Measurements from ENCODE around the gene CAMK4.

The CAMK4 gene

DNA sequence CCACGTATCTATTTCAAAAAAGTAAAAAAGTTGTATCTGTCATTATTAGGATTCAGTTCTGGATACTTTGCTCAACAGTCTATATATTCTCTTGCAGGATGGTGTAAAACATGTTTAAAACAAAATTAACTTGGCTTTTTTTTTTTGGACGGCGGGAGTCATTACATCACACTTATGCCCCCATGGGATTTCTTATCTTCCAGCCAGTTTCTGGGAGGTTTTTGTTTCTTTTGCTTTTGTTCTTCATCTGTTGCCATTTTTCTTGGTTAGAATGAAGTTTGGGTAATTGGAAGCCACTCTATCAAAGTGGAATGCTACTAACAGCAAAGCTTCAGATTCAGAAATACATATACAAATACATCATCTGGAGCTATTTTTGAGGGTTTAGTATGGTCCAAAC lies 289.9 kb downstream of the CAMK4 start:
- no peaks in the 10 kb centered on the region for H3K36me3 ChIP-seq (ENCODE audit: control insufficient read depth in 2 of 2, insufficient read depth in 1 of 2, low read length in 2 of 2)
- no peak overlapping the region for H3K4me3 ChIP-seq (ENCODE audit: low read depth, low read length)
- peaks cover 16% of the 10 kb centered on the region for H3K4me1 ChIP-seq (ENCODE audit: control insufficient read depth, insufficient read depth, low read length)
- CTCF ChIA-PET, result interaction anchor here (3.0 kb wide), 1 partner anchor 17 kb away, joined by 13 read pairs; no protein-coding TSS in a partner anchor
- H3K9me3 ChIP-seq (ENCODE audit: control insufficient read depth, insufficient read depth, low read depth, low read length), result no peaks in the 10 kb centered on the region
- POLR2A ChIA-PET, result no interaction called here
- H3K27ac ChIP-seq (ENCODE audit: extremely low read depth, low read depth, low read length), result 0 out of 2 replicates have a peak overlapping the region, but pooled peaks have one; percentile 7
- TF ChIP-seq ZBTB44 (tag by site-specific recombination; IDR thresholded peaks at IDR 0.05) (no peak), ZNF155 (tag by site-specific recombination; IDR thresholded peaks at IDR 0.05) (no peak), BCL11A (tag by site-specific recombination; IDR thresholded peaks at IDR 0.05; ENCODE audit: low read depth) (no peak), ZNF776 (tag by site-specific recombination; IDR thresholded peaks at IDR 0.05; ENCODE audit: borderline replicate concordance) (no peak), ZEB2 (tag by site-specific recombination; IDR thresholded peaks at IDR 0.05) (no peak), ZBTB8A (tag by site-specific recombination; IDR thresholded peaks at IDR 0.05) (no peak), ZNF629 (tag by site-specific recombination; IDR thresholded peaks at IDR 0.05) (0 out of 2 replicates have a peak, but pooled peaks have one; percentile 21), KLF10 (tag by site-specific recombination; IDR thresholded peaks at IDR 0.05) (no peak), SCRT1 (tag by site-specific recombination; IDR thresholded peaks at IDR 0.05; ENCODE audit: borderline replicate concordance) (no peak), ZXDB (tag by site-specific recombination; IDR thresholded peaks at IDR 0.05) (no peak), BCL6B (tag by site-specific recombination; IDR thresholded peaks at IDR 0.05) (no peak), ZNF610 (tag by site-specific recombination; IDR thresholded peaks at IDR 0.05; ENCODE audit: borderline replicate concordance) (no peak), ZBTB7A (tag by site-specific recombination; IDR thresholded peaks at IDR 0.05; ENCODE audit: low read depth) (no peak), PRDM2 (tag by site-specific recombination; IDR thresholded peaks at IDR 0.05; ENCODE audit: borderline replicate concordance) (no peak), ZNF202 (tag by site-specific recombination; IDR thresholded peaks at IDR 0.05; ENCODE audit: borderline replicate concordance) (no peak), FEZF1 (tag by site-specific recombination; IDR thresholded peaks at IDR 0.05) (no peak), ZNF10 (tag by site-specific recombination; IDR thresholded peaks at IDR 0.05) (no peak), ZNF488 (tag by site-specific recombination; IDR thresholded peaks at IDR 0.05) (no peak), ZNF548 (tag by site-specific recombination; IDR thresholded peaks at IDR 0.05) (no peak)
- TF ChIP-seq, protein P1, sequence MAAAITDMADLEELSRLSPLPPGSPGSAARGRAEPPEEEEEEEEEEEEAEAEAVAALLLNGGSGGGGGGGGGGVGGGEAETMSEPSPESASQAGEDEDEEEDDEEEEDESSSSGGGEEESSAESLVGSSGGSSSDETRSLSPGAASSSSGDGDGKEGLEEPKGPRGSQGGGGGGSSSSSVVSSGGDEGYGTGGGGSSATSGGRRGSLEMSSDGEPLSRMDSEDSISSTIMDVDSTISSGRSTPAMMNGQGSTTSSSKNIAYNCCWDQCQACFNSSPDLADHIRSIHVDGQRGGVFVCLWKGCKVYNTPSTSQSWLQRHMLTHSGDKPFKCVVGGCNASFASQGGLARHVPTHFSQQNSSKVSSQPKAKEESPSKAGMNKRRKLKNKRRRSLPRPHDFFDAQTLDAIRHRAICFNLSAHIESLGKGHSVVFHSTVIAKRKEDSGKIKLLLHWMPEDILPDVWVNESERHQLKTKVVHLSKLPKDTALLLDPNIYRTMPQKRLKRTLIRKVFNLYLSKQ (tag by site-specific recombination; IDR thresholded peaks at IDR 0.05; ENCODE audit: borderline replicate concordance), result no peak
- TF ChIP-seq, protein P2, sequence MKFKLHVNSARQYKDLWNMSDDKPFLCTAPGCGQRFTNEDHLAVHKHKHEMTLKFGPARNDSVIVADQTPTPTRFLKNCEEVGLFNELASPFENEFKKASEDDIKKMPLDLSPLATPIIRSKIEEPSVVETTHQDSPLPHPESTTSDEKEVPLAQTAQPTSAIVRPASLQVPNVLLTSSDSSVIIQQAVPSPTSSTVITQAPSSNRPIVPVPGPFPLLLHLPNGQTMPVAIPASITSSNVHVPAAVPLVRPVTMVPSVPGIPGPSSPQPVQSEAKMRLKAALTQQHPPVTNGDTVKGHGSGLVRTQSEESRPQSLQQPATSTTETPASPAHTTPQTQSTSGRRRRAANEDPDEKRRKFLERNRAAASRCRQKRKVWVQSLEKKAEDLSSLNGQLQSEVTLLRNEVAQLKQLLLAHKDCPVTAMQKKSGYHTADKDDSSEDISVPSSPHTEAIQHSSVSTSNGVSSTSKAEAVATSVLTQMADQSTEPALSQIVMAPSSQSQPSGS (tag by site-specific recombination; IDR thresholded peaks at IDR 0.05; ENCODE audit: low read depth), result peak; percentile 29; the same call in 1 of the 2 replicates
- TF ChIP-seq, protein P3, sequence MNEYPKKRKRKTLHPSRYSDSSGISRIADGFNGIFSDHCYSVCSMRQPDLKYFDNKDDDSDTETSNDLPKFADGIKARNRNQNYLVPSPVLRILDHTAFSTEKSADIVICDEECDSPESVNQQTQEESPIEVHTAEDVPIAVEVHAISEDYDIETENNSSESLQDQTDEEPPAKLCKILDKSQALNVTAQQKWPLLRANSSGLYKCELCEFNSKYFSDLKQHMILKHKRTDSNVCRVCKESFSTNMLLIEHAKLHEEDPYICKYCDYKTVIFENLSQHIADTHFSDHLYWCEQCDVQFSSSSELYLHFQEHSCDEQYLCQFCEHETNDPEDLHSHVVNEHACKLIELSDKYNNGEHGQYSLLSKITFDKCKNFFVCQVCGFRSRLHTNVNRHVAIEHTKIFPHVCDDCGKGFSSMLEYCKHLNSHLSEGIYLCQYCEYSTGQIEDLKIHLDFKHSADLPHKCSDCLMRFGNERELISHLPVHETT (tag by site-specific recombination; IDR thresholded peaks at IDR 0.05), result no peak

Measured in HEK293 (cell line).